Body of pancreas (tissue), 4 donors: ENCODE measurements around the gene GGA1.

Experiments
- CTCF ChIP-seq, 7 experiments: fragments of 450-650 bp in 4 of 7; fragments of 200-600 bp in 3 of 7; sonication (generic) in 3 of 7; IDR thresholded peaks; one replicate each; pipeline ENCODE4 v1.5.1; 2016 to 2019; ENCODE audit warnings: antibody characterized with exemption in 7 of 7
- POLR2A ChIP-seq, 3 donors: fragments of 450-650 bp; IDR thresholded peaks; one replicate each; pipeline ENCODE4 v1.6.1; 2016; ENCODE audit warnings: antibody characterized with exemption in 3 of 3, mild to moderate bottlenecking in 2 of 3

DNA sequence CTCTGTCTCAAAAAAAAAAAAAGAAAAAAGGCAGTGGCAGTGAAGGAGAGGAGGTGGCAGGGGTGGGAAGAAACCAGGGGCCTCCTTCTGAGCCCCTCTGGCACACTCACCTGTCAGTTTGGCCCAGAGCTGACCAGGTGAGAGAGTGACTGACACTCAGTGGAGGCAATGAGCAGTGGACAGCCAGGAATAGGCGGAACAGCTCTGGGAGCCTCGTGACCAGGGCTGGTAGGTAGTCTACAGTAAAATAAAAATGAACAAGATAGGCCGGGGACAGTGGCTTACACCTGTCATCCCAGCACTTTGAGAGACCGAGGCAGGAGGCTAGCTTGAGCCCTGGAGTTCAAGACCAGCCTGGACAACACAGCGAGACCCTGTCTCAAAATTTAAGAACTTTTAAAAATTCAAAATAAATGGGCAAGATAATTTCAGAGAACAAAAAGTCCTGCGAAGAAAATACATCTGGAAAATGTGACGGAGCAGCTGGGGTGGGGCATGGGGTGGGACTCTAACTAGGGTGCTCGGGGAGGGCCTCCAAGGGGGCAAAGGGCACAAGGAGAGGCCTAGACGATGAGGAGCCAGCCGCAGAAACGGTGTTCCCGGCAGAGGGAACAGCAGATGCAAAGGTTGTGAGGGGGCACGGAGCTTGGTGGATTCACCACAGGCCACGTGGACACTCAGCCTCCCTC is 46.1 kb downstream of the GGA1 start:
- TF ChIP-seq CTCF (IDR thresholded peaks at IDR 0.05), result no peak
- no peak for TF ChIP-seq POLR2A (IDR thresholded peaks at IDR 0.05)
